NCI-H2107 treated with DMSO at 0.1 percent for 48 hours (cell line): ENCODE results near the gene NFATC1.

Source experiments
- DNase-seq: peaks from one replicate; lab custom pipeline; 2025; ENCODE audit not compliant: unreplicated experiment; lab: John Stamatoyannopoulos, UW

Gene NFATC1

GRCh38 chr18:79453816-79454735 is 58.3 kb downstream of the NFATC1 start:
- no peak for DNase-seq

DNA sequence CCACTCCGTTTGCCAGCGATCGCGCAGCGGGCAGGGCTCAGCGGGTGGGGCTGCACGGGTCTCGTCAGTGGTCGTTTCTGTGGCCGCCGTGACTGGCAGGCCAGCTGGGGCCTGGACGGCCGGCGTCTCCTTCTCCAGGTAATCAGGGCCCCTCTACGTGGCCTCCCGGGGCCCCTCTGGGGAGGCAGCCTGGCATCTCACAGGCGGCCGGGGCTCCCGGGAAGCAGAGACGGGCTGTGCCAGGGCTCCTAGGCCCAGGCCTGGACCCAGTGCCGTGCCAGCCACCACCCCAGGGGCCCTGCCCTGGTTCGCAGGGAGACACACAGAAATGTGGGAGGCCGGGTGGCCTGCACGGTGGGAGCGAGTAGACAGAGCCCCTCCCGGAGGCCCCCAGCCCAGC is 59.5 kb downstream of the NFATC1 start:
- DNase-seq = no peak

DNA sequence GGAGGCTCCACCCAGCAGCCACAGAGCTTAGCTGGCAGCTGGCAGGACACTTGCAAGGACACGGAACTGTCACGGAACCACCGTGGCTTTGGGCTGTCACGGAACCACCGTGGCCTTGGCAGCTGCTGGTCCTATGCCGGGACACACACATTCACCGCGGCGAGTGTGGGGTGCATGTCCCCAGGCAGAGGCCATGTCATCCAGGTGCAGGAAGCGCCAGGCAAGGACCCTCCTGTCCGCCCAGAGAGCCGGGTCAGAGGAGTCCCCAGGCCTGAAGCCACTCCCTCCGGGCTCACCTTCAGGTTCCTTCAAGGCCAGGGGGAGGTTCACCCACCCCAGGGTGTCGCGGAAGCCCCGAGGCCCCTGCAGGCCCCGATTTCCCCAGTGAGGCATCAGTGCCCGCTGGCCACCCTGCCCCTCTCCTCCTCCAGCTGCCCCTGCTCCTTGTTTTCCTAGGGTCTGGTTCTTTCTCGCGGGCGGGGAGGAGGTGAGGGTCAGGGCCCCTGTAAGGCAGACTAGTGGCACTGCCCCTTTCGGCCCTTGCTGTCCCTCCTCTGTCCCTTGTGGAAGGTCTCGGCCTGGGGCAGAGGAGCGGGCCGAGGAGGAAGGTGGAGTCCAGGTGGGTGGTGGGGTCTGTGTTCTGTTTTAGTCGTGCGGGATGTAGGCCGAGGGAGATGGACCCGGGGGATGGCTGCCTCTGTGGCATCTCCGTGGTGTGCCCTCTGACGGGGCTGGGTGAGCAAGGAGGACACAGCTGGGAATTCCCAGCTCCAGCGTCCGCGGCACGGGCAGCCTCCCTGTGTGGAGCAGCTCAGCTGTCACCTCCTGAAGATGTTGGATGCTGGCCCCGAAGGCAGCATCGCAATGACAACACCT is 60.6 kb downstream of the NFATC1 start:
- no peak for DNase-seq

DNA sequence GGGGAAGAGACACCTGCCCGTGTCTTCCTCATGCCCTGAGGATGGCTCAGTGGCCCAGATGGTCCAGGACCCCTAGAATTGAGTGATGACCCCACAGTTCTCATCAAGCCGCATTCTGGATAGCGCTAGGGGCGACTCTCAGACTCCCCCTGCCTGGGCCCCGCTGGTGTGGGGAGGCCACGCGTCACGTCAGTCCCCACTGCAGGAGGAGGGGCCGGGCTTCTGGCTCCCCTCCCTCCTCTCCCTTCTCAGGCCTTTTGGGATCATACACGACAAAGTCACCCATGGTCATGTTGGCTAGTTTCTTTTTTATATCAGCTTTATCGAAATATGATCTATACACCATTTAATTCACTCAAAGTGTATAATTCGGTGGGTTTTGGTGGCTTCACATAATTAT is 61.5 kb downstream of the NFATC1 start:
- DNase-seq = no peak

GRCh38 chr18:79457652-79458051 is 61.9 kb downstream of the NFATC1 start:
- DNase-seq = no peak

DNA sequence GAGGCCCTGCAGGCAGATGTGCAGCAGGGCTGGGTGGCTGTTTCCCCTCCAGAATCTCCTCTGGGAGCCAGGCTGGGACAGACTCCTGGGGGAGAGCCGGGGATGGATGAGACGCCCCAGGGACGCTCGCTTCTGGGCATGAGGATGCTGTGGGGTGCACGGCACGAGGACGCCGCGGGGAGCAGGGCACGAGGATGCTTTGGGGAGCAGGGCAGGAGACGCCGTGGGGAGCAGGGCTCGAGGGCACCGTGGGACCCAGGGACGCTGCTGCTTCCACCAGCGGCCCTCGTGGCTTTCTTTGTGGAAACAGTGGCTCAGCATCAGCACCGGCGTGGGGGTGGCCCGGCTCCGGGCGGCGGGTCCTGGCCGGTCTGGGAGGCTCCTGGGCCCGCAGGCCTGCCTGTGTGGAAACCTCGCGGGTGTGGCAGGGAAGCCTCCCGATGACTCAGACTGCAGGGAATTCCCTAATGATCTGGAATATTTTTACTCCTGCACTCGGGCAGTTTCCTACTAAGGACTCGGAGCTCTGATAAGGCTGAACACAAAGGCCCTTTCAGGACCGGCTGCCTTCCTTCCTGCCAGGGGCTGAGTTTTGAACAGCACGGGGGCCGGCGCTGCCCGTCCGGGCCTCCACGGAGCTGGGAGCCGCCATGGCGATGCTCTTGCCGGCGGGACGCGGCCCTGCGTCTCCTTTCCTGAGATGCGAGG is 62.6 kb downstream of the NFATC1 start:
- DNase-seq = no peak

GRCh38 chr18:79458917-79459803 is 63.4 kb downstream of the NFATC1 start:
- DNase-seq = no peak

- DNase-seq = no peak
These were observed 64.3 kb downstream of the NFATC1 start for GRCh38 chr18:79459946-79460480.

- no peak for DNase-seq
These were observed 65.0 kb downstream of the NFATC1 start for GRCh38 chr18:79460481-79461300.

GRCh38 chr18:79461627-79462026 is 65.9 kb downstream of the NFATC1 start:
- no peak for DNase-seq

DNA sequence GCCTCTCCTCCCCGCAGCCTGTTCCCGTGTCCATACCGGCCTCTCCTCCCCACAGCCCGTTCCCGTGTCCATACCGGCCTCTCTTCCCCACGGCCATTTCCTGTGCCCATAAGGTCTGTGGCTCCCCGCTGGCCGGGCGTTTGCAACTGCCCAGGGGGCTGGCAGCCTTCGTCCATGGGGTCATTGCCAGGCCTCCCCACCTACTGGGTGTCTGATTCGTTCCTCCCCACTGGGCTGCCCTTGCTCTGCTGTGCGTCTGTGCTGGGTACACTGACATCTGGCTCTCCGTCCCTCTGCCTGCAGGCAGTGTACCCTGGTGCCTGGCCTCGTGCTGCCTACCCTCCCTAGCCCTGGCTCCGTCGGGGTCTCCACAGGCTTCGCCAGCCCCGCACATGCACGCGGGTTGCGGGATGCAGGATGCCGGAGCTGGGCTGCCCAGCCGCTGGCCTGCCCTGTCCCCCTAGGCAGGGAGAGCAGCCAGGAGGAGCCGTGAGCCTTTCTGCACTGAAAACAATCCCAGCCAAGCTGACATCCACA is 67.8 kb downstream of the NFATC1 start:
- DNase-seq = no peak

GRCh38 chr18:79465392-79465991 is 69.8 kb downstream of the NFATC1 start:
- no peak for DNase-seq

GRCh38 chr18:79466591-79466990 is 70.9 kb downstream of the NFATC1 start:
- DNase-seq = no peak

DNA sequence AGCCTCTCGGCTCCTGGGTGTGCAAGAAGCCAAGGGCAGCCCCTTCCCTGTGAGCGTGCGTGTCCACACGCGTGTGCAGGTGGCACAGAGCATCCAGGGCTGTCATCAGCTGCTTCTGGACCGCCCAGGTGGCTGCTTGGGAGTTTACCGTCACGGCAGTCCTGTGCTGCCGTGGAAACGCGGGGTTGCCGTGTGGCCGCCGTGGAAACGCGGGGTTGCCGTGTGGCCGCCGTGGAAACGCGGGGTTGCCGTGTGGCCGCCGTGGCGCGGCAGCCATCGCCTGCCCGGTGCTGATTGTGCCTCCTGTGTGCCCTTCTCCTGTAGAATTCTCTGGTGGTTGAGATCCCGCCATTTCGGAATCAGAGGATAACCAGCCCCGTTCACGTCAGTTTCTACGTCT is 71.4 kb downstream of the NFATC1 start:
- no peak for DNase-seq

DNA sequence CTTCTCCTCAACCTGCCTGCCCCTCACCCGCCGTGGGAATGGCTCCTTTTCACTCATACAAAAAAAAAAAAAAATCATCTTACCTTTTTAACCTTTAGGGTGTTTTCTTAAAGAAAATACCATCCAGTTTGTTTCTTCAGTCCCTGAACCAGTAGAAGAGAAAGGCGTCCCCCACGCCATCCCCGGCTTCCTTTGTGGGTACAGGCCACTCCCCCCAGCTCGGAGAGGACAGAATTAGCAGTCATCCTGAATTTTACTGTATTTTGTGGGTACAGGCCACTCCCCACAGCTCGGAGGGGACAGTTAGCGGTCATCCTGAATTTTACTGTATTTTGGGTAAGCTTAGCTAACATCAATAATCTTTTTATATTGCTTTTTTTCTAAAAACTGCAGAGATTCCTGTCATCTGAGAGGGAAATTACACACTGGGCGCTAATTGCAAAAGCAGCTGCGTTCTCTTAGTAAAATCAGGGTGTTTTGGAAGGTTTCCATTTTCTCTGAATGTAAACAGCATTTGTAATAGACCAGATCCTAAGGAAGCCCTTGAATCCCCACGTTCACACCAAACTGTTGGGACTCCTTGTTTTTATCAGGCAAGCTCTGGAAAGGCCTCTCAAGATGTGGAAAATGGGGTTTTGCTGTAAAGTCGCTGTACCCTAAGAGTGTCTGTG is 72.5 kb downstream of the NFATC1 start:
- no peak for DNase-seq

DNA sequence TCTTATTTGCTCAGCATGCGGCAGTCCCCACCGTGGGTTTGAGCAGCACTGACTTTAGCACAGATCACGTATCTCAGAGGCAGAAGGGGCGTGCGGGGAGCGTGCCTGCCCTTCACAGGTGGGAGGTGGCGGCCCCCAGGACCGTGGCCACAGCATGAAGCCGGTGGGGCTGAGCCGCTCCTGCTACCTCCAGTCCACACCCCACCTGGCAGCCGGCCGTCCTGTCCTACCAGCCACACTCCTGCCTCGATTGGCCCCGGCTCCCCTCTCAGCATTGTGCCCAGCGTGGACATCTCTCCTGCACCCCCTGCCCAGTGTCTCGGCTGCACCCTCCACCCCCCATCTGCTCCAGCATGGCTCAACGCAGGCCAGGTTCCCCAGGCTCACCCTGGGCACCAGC is 73.6 kb downstream of the NFATC1 start:
- DNase-seq = no peak

DNA sequence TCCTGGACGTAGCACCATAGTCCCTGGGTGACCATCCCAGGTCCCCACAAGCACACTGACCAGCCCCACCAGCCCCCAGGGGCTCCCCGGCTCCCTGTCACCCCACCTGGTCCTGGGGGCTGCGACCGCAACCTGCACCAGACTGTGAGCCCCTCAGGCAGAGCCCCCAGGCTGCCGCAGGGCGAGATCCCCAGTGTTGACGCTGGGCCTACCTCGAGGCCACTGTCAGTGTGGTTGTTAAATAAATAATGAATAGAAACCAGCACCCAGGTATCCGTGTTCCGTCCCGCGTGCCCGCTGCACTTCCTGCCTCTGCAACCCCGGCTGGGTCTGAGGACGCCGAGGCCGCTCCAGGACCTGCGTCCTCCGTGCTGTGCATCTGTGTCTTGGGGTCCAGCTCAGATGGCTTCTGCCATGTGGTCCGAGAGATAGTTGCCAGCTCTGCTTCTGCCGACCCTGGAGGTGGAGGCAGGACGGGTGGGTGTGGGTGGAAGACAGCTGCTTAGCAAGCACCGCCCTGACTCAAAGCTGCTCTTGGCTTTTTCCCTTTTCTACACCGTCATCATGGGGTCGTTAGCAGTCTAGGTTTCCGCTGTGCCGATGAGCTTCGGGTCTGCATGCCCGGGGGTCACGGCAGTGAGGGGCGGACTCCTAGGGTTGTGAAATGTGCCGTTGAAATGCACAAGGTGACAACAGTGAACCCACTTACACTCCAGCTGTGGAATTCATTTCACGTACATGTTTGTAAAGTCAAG is 74.2 kb downstream of the NFATC1 start:
- no peak for DNase-seq
